Measurements from ENCODE around the gene SLC7A6.

DNA sequence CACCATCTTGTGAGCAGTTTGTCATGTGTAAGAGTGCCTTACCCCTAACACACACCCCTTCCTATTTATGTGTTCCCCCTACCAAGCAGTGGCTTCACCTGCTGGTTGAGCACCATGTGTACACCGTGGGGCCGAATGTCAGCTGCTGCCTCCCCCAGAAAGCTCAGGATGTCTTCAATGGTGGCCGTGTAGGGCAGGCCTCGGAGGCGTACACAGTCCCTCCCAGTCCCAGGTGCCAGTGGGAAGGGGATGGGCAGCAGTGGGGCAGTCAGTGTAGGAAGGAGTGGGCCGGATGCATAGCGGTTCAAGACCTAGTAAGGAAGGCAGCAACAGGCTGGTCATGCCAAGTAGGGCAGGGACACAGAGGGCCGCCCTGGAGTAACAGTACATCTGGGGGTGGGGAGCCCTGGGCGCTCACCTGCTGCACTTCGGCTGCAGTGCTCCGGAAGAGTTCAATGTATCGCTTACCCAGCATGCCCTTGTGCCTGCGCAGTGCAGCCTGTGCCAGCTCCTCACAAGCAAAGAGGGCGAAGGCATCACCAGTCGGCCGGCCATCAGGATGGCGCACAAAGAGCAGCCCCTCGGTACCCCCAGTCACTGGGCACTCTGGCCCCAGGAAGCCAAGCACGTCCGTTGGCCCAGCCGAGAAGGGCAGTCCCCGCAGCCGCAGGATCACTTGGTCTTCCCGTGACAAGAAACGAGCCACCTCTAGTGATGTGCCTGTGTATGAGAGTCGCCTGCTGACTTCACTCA lies 32.8 kb upstream of the SLC7A6 start:
- TF ChIP-seq, protein P1, sequence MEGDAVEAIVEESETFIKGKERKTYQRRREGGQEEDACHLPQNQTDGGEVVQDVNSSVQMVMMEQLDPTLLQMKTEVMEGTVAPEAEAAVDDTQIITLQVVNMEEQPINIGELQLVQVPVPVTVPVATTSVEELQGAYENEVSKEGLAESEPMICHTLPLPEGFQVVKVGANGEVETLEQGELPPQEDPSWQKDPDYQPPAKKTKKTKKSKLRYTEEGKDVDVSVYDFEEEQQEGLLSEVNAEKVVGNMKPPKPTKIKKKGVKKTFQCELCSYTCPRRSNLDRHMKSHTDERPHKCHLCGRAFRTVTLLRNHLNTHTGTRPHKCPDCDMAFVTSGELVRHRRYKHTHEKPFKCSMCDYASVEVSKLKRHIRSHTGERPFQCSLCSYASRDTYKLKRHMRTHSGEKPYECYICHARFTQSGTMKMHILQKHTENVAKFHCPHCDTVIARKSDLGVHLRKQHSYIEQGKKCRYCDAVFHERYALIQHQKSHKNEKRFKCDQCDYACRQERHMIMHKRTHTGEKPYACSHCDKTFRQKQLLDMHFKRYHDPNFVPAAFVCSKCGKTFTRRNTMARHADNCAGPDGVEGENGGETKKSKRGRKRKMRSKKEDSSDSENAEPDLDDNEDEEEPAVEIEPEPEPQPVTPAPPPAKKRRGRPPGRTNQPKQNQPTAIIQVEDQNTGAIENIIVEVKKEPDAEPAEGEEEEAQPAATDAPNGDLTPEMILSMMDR (IDR thresholded peaks at IDR 0.05): no peak
- no peak for TF ChIP-seq POLR2A (IDR thresholded peaks at IDR 0.05)

All from right lobe of liver (tissue), 4 donors.